ENCODE results near the gene KIAA1328.

The KIAA1328 gene

DNA sequence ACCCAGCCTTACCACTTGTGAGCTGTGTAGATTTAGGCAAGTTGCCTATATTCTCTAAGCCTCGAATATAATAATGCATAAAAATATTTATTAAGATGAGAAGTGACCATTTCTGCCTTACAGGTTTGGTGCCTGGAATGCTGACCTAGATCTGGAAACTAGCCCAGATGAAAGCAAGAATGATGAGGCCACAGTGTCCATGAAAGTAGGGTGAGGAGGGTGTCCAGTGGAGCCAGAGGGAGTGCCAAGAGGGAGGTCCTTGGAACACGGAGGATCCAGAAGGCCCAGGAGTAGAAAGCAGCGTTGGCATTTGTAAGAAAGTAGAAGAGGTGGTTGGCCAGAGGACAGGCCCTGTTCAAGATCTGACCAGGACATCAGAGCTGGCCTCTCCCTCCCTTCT is 402.3 kb downstream of the KIAA1328 start:
- DNase-seq: no peak

DNA sequence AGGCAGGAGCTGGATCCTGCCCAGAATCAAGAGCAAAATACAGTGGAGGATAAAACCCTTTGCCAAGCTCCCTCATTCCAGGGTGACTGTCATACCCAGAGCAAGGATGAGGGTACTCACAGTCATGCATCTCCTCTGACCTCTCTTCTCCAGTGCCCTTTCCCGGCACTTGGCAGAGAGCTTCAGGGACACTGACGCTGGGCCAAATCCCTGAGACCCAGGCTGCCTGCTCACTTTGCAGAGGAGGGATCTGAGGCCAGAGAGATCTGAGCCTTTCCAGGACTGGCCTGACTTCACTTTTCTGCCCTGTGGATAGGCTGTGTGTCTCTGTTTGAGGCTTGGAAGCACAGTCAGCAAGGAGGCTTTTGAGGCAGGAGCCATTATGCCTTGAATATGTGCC is 406.7 kb downstream of the KIAA1328 start:
- DNase-seq: no peak

DNA sequence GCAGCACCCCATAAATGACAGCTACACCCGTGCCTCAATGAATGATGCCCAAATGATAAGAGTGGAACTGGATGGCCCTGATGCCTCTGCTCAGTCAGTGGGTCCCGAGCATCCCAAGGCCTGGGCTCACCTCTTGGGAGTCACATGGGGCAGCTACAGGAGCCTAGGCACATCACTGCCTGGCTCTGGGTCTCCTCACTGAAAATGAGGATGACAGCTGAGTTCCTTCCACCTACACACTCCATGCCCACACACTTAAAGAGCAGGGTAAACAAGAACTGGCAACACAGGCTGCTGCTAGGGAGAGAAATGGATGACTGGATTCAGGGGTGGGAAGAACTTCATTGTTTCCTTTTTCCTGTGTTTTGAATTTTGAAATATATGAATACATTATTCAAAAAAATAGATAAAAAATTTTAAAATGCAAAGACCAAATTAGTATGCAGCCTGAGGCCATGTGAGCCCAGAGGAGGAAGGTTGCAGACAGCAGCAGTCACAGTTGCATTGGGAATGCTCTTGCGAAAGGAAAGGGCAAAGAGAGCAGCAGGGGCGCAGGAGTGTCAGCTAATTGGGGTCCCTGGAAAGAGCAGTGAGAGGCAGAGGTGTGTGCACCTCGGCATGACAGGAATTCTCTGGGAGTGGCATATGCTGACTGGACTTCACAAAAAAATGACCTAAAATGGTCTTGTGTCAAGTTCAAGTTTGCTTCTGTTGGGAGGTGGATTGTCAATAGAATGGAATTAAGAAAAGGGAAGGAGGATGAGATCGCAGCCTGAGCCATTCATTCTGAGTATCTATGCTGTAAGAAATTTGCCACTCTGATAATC is 409.6 kb downstream of the KIAA1328 start:
- no peak for DNase-seq

- DNase-seq: no peak
Observed at GRCh38 chr18:37242091-37242490, 413.2 kb downstream of the KIAA1328 start.

GRCh38 chr18:37242826-37243560 is 414.1 kb downstream of the KIAA1328 start:
- no peak for DNase-seq

GRCh38 chr18:37243741-37244140 is 414.8 kb downstream of the KIAA1328 start:
- no peak for DNase-seq

- no peak for DNase-seq
Observed at GRCh38 chr18:37244618-37245017, 415.7 kb downstream of the KIAA1328 start.

GRCh38 chr18:37246779-37247340 is 417.9 kb downstream of the KIAA1328 start:
- no peak for DNase-seq

DNA sequence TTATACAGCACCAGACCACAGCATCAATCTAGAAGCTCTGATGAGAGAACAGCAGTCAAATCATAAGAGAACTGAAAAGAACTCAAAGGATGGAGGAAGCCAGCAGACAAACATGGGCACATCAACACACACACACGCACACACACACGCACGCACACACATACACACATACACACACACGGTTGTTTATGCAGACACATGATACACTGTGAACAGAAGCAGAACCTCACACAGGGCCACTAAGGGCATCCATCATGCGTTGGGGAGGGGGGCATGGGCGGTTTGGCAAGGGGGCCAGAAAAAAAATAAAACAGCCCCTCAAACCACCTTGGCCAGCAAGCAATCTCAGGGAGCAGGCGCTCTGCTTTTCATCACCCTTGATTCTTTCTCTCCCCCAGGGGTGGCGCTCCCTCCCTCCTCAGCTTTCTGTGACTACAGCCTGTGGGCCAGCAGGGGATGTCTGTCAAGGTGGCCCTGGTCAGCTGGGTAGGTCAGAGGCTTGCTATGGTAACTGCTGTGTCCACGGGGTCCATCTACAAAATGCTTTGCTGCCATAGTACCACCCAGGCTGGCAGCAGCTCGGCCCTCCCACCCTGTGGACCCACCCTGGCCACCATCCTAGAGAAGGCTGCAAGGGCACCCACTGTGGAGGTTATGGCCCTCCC is 418.7 kb downstream of the KIAA1328 start:
- no peak for DNase-seq

DNA sequence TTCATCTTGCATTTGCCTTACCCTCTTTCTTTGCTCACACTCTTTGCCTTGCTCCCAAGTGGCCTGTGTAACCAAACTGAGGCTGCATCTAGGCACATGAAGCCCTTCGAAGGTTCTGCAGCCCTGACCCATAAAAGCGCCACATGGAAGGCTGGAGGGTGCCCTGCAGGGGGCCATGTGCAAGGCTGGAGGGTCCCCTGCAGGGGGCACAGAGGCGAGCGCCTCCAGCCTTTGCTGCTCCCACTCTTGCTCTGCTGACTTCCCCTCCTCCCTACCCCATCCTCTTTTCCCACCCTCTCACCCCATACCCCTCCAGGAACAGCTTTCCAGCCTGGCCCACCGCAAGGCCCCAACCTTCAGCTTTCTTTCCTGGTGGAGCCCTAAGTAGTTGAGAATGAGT is 419.4 kb downstream of the KIAA1328 start:
- no peak for DNase-seq

DNA sequence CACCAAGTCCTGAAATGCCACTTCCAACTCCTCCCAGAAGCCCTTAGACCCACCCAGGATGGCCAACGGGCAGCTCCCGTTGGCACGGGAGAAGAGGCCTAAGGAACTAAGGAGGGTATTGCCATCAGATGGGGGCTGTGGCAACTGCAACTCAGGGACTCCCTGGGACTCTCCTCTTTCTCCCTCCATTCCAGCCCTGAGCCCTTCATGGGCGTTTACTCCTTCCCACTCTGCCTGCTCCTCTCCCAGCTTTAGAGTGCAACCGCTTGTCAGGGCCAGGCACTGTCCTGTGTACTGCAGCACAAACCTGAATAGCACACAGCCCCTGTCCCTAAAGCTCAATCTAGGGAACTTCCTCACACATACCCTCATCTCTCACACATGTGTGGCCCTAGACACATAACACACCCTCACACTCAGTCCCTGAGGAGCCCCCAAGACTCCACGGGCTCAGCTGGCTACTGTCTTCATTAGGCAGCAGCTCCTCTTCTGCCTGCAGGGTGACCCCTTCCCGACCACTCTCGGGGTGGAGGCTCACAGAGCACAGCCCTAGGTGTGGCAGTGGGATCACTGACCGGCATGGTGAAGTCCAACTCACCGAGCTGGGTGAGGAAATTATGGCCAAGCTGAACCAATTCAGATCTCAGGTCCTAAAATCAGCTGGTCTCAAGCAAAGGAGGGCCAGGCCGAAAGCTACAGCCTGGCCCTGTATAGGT is 420.4 kb downstream of the KIAA1328 start:
- no peak for DNase-seq

DNA sequence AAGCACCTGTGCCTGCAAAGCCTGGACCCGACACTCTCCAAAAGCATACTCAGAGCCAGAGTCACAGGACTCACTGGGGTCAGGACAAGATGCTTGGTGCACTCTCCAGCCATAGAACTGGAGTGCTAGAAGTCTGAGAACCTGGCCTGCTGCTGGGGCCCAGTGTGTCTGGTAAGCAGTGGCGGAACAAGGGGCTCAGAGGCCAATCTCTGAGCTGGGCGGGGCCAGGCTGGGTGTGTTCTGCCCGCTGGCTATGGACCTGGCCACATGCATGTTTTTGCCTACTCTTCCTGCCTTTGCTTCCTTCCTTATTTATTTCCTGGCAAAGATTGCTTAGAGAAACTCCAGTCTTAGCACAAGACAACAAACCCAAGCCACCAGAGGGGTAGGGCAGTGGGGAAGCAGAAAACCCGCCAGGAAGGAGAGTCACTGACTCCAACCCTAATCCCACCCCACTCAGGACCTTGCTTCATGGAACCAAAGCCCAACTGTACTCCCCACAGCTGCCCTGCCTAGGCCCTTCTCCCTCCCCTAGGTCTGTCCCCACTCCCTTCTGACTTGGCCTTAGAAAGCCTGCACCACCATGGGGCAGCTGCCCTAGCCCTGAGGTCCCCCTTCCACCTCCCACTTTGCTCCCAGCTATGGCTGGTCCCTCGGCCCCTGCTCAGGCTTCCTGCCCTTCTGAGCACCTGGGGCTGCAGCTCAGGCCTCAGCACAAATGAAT is 421.1 kb downstream of the KIAA1328 start:
- no peak for DNase-seq

GRCh38 chr18:37251679-37252078 is 422.8 kb downstream of the KIAA1328 start:
- DNase-seq: no peak

GRCh38 chr18:37252342-37252741 is 423.4 kb downstream of the KIAA1328 start:
- no peak for DNase-seq

DNA sequence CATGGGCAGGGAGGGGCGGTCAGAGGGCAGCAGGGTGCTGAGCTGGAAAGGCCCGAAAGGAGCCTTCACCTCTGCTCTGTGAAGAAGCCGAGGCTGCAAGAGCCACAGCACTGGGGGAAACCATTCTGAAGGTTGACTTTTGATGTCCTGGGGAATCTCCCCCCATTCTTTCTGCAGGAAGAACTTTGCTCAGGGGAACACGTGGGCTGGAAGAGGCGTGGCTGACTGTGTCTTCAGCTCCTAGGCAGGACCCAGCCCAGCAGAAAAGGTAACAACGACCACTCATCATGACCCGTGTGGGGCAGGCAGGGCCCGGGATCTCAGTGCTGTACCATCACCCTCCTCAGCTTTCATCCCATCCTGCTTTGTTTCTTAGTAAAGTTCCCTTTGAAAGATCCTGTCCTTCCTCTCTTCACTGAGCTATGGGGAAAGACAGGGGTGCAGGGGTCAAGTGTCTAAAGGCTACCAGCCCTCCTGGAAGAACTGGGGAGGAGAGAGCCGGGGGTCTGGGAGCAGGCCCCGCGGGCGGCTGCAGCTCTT is 424.0 kb downstream of the KIAA1328 start:
- no peak for DNase-seq

GRCh38 chr18:37253394-37254235 is 424.7 kb downstream of the KIAA1328 start:
- no peak for DNase-seq

GRCh38 chr18:37254236-37254754 is 425.4 kb downstream of the KIAA1328 start:
- DNase-seq: no peak

DNA sequence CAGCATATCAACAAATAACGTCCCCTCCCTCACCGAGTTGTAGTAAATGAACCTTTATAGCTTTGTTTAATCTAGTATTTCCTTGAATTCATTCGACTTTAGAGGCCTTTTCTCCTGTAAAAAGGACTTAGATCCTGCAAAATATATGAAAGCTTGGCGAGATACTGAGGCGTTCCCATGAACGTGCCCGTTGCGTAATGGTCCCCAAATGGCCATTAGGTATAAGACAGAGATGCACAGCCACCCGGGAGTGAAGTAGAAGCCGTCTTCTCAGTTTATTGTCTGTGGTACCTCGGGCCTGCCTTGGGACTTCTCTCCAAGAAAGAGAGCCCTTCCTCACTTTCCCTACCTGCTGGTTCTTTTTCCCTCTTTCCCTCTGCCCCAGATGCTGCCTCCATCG is 426.0 kb downstream of the KIAA1328 start:
- no peak for DNase-seq

DNA sequence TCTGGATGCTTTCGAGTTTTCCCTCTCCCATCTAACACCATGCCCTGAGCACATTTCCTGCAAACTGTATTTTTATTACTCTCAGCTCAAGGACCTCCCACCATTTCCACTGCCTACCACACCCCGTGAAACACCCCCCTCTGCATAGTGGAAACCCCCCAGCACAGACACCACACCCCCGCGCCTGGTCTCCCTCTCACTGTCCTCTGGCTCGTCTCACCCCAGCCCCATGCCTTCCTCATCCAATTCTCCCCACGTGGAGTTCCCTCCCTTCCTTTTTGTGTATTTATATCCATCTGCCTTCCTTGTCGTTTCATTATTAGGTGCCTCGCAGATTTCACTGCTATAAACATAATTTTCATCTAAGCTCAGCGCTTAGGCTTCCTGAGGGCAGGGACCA is 429.2 kb downstream of the KIAA1328 start:
- DNase-seq: no peak

- no peak for DNase-seq
Observed at GRCh38 chr18:37258819-37259218, 429.9 kb downstream of the KIAA1328 start.

- DNase-seq: no peak
Observed at GRCh38 chr18:37259711-37260110, 430.8 kb downstream of the KIAA1328 start.

Measured in kidney glomerular epithelial cell (primary cell).